CD14-positive monocyte (primary cell): ENCODE data around the gene EPHB2. TPM values are rescaled to one million over a fixed set of nuclear protein-coding genes. Genes with fewer than 3 reads are reported as not detected.

ENCODE experiments used
- DNase-seq, 3 donors: peaks; one replicate each; pipeline ENCODE4 v3.0.0-alpha.2; 2011 to 2022
- H2AFZ ChIP-seq: 2 replicates; pipeline ENCODE4 v1.6.0; 2012; ENCODE audit warnings: mild to moderate bottlenecking, low read depth, low read length, inconsistent platforms; ENCODE audit not compliant: insufficient read depth, poor library complexity, severe bottlenecking
- H3K27ac ChIP-seq, 2 donors: 1 replicate in 1 of 2; 2 replicates in 1 of 2; pipeline ENCODE4 v1.5.1; 2012 to 2013; ENCODE audit warnings: low read length in 2 of 2, control low read depth in 1 of 2, inconsistent platforms in 1 of 2, low read depth in 1 of 2, mild to moderate bottlenecking in 1 of 2
- H3K27me3 ChIP-seq, 2 donors: one replicate each; pipeline versions ENCODE4 v1.6.0 to v1.6.1; 2011 to 2013; ENCODE audit warnings: low read length in 2 of 2; ENCODE audit not compliant: control insufficient read depth in 2 of 2, insufficient read depth in 2 of 2
- H3K36me3 ChIP-seq, 2 donors: replicated peaks in 1 of 2; 1 replicate in 1 of 2; 2 replicates in 1 of 2; pipeline versions ENCODE4 v1.5.1 to v1.6.1; 2012 to 2013; ENCODE audit warnings: low read length in 2 of 2, control low read depth in 1 of 2, inconsistent platforms in 1 of 2, mild to moderate bottlenecking in 1 of 2; ENCODE audit not compliant: insufficient read depth in 2 of 2, control insufficient read depth in 1 of 2
- H3K4me1 ChIP-seq, 2 donors: 1 replicate in 1 of 2; 2 replicates in 1 of 2; pipeline versions ENCODE4 v1.5.1 to v1.6.1; 2012 to 2013; ENCODE audit warnings: low read length in 2 of 2, control low read depth in 1 of 2, inconsistent platforms in 1 of 2, mild to moderate bottlenecking in 1 of 2, moderate library complexity in 1 of 2; ENCODE audit not compliant: insufficient read depth in 2 of 2, control insufficient read depth in 1 of 2
- H3K4me2 ChIP-seq: replicated peaks from 2 replicates; pipeline ENCODE3; 2012; ENCODE audit warnings: low read length, moderate library complexity, mild to moderate bottlenecking; ENCODE audit not compliant: poor library complexity, severe bottlenecking; ENCODE audit errors: extremely low read depth
- H3K4me3 ChIP-seq, 3 experiments: fragments of 200-600 bp in 1 of 3; sonication (generic) in 1 of 3; replicated peaks in 1 of 3; 1 replicate in 2 of 3; 2 replicates in 1 of 3; pipeline ENCODE4 v1.5.1; 2011 to 2013; ENCODE audit warnings: low read length in 3 of 3, mild to moderate bottlenecking in 3 of 3, control low read depth in 2 of 3, low read depth in 2 of 3, inconsistent platforms in 1 of 3, moderate library complexity in 1 of 3
- H3K79me2 ChIP-seq: 2 replicates; pipeline ENCODE4 v1.6.0; 2012; ENCODE audit warnings: mild to moderate bottlenecking, control low read depth, inconsistent platforms, low read length, moderate library complexity; ENCODE audit not compliant: insufficient read depth
- H3K9ac ChIP-seq: 2 replicates; pipeline ENCODE4 v1.6.0; 2017; ENCODE audit warnings: low read length, mild to moderate bottlenecking; ENCODE audit not compliant: insufficient read depth, poor library complexity, severe bottlenecking
- H3K9me3 ChIP-seq, 2 donors: replicated peaks in 1 of 2; 1 replicate in 1 of 2; 2 replicates in 1 of 2; pipeline versions ENCODE4 v1.5.1 to v1.6.1; 2012 to 2013; ENCODE audit warnings: low read length in 2 of 2, control low read depth in 1 of 2; ENCODE audit not compliant: control insufficient read depth in 1 of 2, insufficient read depth in 1 of 2
- H4K20me1 ChIP-seq: 2 replicates; pipeline ENCODE4 v1.6.0; 2012; ENCODE audit warnings: mild to moderate bottlenecking, low read length, control low read depth, moderate library complexity; ENCODE audit not compliant: insufficient read depth
- H3K27ac Mint-ChIP-seq, 7 donors: one replicate each; pipeline ENCODE4 v1.8.0; 2020; ENCODE audit warnings: mild to moderate bottlenecking in 7 of 7, mixed read lengths in 7 of 7, moderate library complexity in 6 of 7, inconsistent platforms in 2 of 7
- H3K27me3 Mint-ChIP-seq, 3 donors: one replicate each; pipeline ENCODE4 v1.8.0; 2021 to 2022; ENCODE audit warnings: low read depth in 3 of 3, mild to moderate bottlenecking in 3 of 3, mixed read lengths in 3 of 3, moderate library complexity in 3 of 3, inconsistent platforms in 1 of 3
- H3K36me3 Mint-ChIP-seq, 2 donors: one replicate each; pipeline ENCODE4 v1.8.0; 2020; ENCODE audit warnings: mixed read lengths in 2 of 2, inconsistent platforms in 1 of 2, mild to moderate bottlenecking in 1 of 2
- H3K4me1 Mint-ChIP-seq: one replicate; pipeline ENCODE4 v1.8.0; 2020; ENCODE audit warnings: mild to moderate bottlenecking, mixed read lengths
- H3K4me3 Mint-ChIP-seq, 2 donors: one replicate each; pipeline ENCODE4 v1.8.0; 2020; ENCODE audit warnings: mild to moderate bottlenecking in 2 of 2, mixed read lengths in 2 of 2, moderate library complexity in 1 of 2
- H3K9me3 Mint-ChIP-seq, 7 donors: one replicate each; pipeline ENCODE4 v1.8.0; 2020 to 2022; ENCODE audit warnings: mixed read lengths in 7 of 7, mild to moderate bottlenecking in 6 of 7, moderate library complexity in 6 of 7, inconsistent platforms in 2 of 7
- WGBS: methylation state at CpG from one replicate; pipeline ENCODE4 v1.1.5; 2013; ENCODE audit warnings: missing lambda C conversion rate; ENCODE audit not compliant: insufficient coverage; 5-methylcytosine and 5-hydroxymethylcytosine counted together
- intact Hi-C, 2 donors: fragments of 100-400 bp; cut with micrococcal nuclease; formaldehyde crosslinking; loops; one replicate each; pipeline versions ENCODE4 v1.15.0 to v1.15.1; 2023
- polyA plus RNA-seq, 3 donors: library from polyadenylated mRNA; depleted of rRNA in 1 of 3; unstranded in 2 of 3; stranded (reverse) in 1 of 3; fragments of 300-500 nt in 2 of 3; fragments of >200 nt in 1 of 3; fragmentation: Illumina TruSeq in 2 of 3; gene quantifications; 1 replicate in 2 of 3; 2 replicates in 1 of 3; pipeline ENCODE4 v1.2.3, GENCODE V29; 2012 to 2021
- TF ChIP-seq, protein P1 (sequence below): fragments of 200-600 bp; IDR thresholded peaks from one replicate; pipeline ENCODE4 v1.8.0; 2022; ENCODE audit warnings: antibody characterized with exemption, mild to moderate bottlenecking

The EPHB2 gene
- polyA plus RNA-seq, 3 donors, result 2.9 to 5.6 (median 3.4) TPM

DNA sequence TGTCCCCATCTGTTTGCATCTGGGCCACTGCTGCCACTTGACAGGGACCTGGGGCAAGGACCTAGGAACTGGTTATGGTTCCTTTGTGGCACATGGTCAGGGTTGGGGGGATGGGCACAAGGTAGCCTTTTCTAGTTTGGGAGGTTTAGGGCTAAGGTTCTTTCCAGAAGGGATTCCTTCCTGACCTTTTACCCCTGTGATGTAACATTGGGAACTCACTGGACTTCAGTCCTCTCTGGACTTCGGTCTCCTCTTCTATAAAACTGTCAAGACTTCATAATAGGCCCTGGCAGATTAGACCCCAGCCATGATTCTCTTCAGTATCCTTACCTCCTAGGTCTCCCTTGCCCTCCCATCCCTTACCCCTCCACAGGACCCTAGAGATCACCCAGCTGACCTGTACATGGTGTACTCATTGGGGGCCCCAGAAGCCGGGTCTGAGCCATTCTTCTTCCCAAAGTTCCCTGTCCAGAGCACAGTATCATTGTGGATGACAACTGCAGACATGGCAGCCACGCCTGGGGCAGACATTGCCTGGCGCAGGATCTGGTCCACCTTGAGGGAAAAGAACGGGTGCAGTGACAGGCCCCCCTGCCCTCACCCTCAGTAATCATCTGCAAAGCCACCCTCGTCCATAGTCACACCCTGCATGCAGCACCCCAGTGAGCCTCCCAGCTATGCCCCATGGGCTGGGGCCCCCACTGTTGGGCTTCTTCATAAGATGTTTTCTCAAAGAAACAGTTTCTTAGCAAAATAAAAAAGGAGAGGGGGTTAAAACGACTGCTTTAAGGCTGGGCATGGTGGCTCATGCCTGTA lies 249.1 kb downstream of the EPHB2 start:
- intact Hi-C loops, result no loop called here
- Histone ChIP-seq H3K36me3 (no peaks in the 10 kb centered on the region), H3K9me3 (no peaks in the 10 kb centered on the region), H3K27me3 (peaks cover 0 to 10% of the 10 kb centered on the region in 2 donors), H3K4me1 (no peaks in the 10 kb centered on the region), H3K4me3 (no peak overlapping the region), H3K9ac (no peak overlapping the region), H3K27ac (no peak overlapping the region), H4K20me1 (no peaks in the 10 kb centered on the region), H3K4me2 (no peak overlapping the region), H3K79me2 (no peaks in the 10 kb centered on the region), H2AFZ (no peak overlapping the region)
- no peak overlapping the region for H3K27ac Mint-ChIP-seq
- no peaks in the 10 kb centered on the region for H3K9me3 Mint-ChIP-seq
- no peak overlapping the region for H3K4me3 Mint-ChIP-seq
- 80% methylated on average over 6 of the region's 7 CpGs for WGBS
- TF ChIP-seq, protein P1, sequence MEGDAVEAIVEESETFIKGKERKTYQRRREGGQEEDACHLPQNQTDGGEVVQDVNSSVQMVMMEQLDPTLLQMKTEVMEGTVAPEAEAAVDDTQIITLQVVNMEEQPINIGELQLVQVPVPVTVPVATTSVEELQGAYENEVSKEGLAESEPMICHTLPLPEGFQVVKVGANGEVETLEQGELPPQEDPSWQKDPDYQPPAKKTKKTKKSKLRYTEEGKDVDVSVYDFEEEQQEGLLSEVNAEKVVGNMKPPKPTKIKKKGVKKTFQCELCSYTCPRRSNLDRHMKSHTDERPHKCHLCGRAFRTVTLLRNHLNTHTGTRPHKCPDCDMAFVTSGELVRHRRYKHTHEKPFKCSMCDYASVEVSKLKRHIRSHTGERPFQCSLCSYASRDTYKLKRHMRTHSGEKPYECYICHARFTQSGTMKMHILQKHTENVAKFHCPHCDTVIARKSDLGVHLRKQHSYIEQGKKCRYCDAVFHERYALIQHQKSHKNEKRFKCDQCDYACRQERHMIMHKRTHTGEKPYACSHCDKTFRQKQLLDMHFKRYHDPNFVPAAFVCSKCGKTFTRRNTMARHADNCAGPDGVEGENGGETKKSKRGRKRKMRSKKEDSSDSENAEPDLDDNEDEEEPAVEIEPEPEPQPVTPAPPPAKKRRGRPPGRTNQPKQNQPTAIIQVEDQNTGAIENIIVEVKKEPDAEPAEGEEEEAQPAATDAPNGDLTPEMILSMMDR, result no peak
- H3K4me1 Mint-ChIP-seq, result no peaks in the 10 kb centered on the region
- H3K27me3 Mint-ChIP-seq, result peaks cover 12 to 18% (median 18%) of the 10 kb centered on the region in 3 donors
- DNase-seq, result no peak
- H3K36me3 Mint-ChIP-seq, result no peaks in the 10 kb centered on the region

DNA sequence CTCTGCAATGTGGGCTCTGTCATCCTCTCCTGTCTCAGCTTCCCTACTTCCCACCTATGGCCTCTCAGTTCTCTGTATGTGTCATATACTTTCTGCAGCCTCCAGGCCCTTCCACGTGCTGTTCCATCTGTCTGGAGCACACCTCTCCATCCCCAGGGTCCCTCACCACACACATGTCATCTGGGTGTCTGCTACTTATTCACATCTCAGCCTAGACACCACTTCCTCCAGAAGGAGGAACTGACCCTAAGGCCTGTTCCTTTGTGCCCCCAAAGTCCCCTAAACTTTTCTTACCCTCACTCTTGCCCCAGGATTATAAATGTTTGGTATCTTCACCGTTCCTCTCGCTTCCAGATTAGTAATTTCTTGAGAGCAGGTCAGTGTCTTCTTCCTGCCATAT lies 251.9 kb downstream of the EPHB2 start:
- no peaks in the 10 kb centered on the region for H4K20me1 ChIP-seq
- no peak overlapping the region for H3K4me2 ChIP-seq
- no peak overlapping the region for H3K4me3 ChIP-seq
- H3K27me3 ChIP-seq, result no peaks in the 10 kb centered on the region
- Mint-ChIP-seq H3K27me3 (peaks cover 5 to 11% (median 6%) of the 10 kb centered on the region in 3 donors), H3K27ac (no peak overlapping the region), H3K4me1 (no peaks in the 10 kb centered on the region), H3K9me3 (peaks cover 2 to 6% (median 4%) of the 10 kb centered on the region in 7 donors), H3K4me3 (no peak overlapping the region), H3K36me3 (no peaks in the 10 kb centered on the region)
- H3K36me3 ChIP-seq, result no peaks in the 10 kb centered on the region
- H2AFZ ChIP-seq, result no peak overlapping the region
- no peak overlapping the region for H3K9ac ChIP-seq
- no peak overlapping the region for H3K27ac ChIP-seq
- intact Hi-C loops, result no loop called here
- whole genome bisulfite sequencing, result 58% methylated on average over 1 of the region's 3 CpGs
- TF ChIP-seq, protein P1, result no peak
- DNase-seq, result no peak
- no peaks in the 10 kb centered on the region for H3K79me2 ChIP-seq
- no peaks in the 10 kb centered on the region for H3K4me1 ChIP-seq
- H3K9me3 ChIP-seq, result no peaks in the 10 kb centered on the region
